GM12865 (cell line): ENCODE measurements around the gene HPD.

ENCODE experiments used
- DNase-seq: peaks from one replicate; pipeline ENCODE4 v3.0.0; 2010; ENCODE audit warnings: low read depth
- H3K4me3 ChIP-seq: 2 replicates; pipeline ENCODE4 v1.5.1; 2011; ENCODE audit warnings: mild to moderate bottlenecking, low read depth, low read length, control low read depth
- TF ChIP-seq, protein P1 (sequence below): IDR thresholded peaks from 2 replicates; pipeline ENCODE4 v1.5.1; 2011; ENCODE audit warnings: low read length, control low read depth, low read depth, inconsistent platforms; ENCODE audit not compliant: insufficient read depth; ENCODE audit errors: missing control alignments

The HPD gene

DNA sequence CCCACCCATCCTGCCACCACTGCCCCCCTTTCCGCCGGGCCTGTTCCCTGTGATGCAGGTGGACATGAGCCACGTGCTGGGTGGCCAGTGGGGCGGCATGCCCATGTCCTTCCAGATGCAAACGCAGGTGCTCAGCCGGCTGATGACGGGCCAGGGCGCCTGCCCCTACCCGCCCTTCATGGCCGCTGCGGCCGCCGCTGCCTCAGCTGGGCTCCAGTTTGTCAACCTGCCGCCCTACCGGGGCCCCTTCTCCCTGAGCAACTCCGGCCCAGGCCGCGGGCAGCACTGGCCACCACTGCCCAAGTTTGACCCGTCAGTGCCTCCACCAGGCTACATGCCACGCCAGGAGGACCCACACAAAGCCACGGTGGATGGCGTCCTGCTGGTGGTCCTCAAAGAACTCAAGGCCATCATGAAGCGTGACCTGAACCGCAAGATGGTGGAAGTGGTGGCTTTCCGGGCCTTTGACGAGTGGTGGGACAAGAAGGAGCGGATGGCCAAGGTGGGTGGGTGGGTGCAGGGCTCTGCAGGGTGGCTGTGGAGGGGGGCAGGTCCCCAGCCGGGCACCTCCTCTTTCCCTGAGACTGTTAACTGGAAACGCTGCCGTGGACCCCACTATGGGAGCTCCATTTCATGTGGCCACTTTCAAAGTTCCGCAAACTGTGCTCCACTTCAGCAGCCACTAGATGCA lies 44.1 kb downstream of the HPD start:
- H3K4me3 ChIP-seq, result no peak overlapping the region
- no peak for DNase-seq
- TF ChIP-seq, protein P1, sequence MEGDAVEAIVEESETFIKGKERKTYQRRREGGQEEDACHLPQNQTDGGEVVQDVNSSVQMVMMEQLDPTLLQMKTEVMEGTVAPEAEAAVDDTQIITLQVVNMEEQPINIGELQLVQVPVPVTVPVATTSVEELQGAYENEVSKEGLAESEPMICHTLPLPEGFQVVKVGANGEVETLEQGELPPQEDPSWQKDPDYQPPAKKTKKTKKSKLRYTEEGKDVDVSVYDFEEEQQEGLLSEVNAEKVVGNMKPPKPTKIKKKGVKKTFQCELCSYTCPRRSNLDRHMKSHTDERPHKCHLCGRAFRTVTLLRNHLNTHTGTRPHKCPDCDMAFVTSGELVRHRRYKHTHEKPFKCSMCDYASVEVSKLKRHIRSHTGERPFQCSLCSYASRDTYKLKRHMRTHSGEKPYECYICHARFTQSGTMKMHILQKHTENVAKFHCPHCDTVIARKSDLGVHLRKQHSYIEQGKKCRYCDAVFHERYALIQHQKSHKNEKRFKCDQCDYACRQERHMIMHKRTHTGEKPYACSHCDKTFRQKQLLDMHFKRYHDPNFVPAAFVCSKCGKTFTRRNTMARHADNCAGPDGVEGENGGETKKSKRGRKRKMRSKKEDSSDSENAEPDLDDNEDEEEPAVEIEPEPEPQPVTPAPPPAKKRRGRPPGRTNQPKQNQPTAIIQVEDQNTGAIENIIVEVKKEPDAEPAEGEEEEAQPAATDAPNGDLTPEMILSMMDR, result no peak

DNA sequence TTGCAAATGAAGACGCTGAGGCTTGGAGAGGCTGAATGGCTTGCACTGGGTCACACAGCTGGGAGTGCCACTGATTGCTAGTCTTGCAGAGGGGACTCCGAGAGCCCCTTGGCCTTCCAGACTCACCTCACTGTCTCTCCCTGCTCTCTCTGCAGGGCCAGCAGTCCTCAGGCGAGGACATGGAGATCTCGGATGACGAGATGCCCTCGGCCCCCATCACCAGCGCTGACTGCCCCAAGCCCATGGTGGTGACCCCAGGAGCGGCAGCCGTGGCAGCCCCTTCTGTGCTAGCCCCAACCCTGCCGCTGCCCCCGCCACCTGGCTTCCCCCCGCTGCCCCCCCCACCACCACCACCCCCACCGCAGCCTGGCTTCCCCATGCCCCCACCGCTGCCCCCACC lies 44.7 kb downstream of the HPD start:
- DNase-seq, result no peak
- TF ChIP-seq, protein P1, result no peak
- no peak overlapping the region for H3K4me3 ChIP-seq

DNA sequence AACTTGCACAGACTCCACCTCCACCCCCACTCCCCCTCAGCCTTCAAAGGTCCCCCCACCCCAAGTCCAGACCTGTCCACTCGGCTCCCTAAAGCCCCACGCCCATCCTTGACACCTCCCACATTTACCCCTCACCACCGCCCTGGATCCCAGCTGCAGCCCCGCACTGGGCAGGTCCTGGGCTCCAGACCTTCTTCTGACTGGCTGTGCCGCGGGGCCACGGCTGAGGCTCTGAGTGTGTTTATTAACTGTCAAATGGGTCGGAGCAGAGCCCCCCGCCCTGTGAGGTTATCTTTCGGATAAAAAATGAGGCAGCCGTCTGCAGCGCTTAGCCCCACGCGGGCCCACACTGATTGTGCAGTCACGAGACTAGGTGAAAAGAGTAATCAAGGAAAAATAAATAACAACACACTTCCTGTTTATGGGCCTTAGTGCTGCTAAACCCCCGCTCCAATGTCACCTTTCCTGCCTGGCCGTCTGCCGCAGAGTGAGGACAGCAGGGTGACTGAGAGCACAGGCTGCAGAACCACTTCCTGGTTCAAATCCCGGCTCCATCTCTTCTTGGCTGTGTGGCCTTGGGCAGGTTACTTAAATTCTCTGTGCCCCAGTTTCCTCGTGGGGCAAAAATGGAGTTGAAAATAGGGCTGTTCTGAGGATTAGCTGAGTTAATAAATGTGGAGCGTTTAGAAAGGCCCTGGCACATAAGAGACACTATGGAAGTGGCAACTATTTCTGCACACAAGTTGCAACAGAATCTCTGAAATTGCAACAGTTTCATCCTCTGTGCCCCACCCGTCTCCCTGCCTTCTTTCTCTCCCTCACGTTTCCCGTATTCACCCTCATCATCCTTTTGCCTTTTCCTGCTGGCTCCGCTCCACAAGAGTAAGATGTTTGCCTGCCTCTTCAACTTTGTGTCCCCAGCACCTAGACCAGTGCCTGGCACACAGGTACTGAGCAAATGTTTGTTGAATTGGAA lies 45.5 kb downstream of the HPD start:
- TF ChIP-seq, protein P1, result no peak
- H3K4me3 ChIP-seq, result no peak overlapping the region; the same call in 1 of the 2 replicates
- no peak for DNase-seq

DNA sequence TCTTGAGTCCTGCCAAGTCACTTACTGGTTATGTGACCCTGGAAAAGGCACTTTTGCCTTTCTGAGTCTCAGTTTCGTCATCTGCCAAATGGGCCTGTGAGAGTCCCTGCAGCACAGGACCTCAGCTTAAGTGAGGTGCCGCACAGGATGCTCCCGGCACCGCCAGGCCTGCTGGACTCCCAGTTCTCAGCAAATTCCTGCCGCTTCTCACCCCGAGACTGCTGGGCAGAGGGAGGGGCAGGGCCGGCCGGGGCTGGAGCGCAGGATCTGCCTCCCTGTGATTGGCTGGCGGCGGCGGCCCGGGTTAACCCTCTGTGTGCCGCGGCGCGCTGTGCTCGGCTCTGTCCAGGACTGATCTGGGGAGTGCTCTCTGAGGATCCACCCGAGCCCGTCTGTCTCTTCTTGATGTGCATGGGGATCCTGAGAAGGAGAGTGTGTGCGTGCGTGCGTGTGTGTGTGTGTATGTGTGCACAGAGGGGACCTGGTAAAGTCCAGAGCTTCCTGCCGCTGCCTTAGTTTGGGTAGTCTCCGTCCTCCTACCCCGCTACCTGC lies 46.3 kb downstream of the HPD start:
- peak overlapping the region; percentile 73 for H3K4me3 ChIP-seq
- peak; percentile 48 for DNase-seq
- TF ChIP-seq, protein P1, result no peak

DNA sequence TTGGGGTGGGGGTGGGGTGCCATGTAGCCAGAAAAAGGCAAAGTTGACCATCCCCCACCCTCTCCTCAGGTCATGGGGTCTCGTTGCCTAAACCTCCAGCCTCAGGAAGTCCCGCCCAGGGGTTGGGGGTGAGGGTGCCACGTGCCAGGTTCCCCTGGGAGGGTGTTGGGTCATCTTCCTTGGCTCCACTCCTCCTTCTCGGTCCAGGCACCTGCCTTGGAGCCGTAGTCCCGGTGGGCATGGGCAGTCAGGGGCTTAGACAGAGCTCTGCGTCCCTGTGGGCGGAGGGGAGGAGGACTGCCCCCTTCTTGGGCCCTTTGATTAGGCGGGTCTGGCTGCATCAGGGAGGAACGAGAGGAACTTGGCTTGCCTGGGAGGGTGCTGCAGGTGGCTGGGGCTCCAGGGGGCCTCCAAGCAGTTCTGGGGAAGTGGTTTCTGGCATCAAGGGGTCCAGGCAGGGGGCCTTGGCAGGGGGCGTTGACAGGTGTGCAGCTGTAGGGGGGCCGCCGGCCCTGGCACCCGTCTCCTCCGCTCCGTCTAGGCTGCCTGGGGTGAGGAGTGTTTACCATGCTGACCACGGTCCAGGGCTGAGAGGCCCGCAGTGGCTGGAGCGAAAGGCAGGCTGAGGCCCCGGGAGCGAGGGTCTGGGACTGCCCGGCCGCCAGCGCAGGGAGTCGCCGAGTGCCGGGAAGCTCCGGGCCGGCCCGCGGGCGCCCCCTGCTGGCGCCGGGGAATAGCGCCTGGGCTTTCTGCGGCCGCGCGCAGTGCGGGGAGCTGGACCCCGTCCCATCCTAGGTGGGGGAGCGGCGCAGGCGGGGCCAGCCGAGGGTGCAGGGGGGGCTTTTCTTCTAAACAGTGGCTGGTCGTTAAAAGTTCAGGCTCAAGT lies 47.0 kb downstream of the HPD start:
- peak overlapping the region; percentile 73 for H3K4me3 ChIP-seq
- DNase-seq, result peak; percentile 65
- TF ChIP-seq, protein P1, result peak; percentile 91

DNA sequence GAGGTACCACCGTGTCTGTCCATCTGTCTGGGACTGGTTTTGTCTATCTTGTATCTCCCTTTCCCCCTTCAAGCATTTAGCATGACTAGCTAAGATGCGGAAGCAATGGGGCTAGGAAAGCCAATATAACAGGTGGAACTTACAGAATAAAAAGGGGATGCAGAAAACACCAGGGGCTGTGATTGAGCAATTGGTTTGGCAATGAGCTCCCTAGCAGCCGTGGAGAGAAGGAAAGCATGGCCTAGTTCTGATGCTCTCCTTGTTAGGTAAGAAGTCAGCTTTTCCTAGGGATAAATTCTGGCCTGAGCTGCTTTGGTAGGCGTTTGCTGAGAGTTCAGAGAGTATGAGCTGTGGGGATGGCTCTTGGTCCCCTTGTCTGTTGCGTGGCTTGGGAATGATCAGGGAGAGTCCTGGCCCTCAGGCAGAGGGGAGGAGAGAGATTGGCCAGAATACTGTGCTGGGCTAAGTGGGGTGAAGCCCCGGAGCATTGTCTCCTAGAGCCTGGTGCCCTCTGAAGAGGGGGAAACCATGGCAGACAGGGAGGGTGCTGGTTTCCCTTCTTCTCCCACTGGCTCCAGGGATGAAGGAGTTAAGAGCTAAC lies 47.7 kb downstream of the HPD start:
- DNase-seq, result no peak
- TF ChIP-seq, protein P1, result no peak
- peak overlapping the region; percentile 73; the same call in 1 of the 2 replicates for H3K4me3 ChIP-seq
